Measurements from ENCODE around the gene ZDHHC11B.

ZDHHC11B gene

DNA sequence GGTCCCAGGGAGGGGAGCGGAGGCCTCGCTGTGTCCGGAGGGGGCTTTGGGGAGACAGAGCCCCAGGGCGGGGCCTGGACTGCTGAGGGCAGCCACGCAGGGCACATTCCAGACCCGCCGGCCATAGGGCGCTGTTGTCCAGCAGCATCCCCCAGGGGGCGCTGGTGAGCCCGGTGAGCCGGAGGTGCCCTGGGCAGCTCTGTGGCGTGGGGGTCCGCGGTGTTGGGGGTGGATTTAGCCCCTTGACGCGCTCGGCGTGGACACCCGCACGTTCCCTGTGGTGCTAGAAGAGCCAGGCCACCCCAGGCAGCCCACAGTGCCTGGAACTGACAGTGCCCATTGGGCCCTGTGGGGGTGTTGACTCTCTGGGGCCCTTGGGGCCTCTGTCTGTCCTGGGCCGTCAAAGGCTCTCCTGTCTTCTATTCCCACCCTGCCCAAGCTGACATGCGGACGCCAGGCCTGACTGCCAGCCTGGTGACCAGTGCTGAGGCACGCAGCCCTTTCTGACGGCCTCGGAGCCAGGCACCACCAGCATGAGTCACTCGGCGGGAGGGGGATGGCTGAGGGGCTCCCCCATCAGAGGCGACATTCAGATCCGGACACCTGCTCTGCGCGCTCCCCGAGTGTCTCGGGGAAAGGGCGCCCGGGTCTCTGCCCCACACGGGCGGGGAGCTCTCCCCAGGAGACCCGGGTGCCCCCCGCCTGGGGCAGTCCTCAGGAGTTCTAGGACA lies 115.3 kb downstream of the ZDHHC11B start:
- H3K4me2 ChIP-seq (ENCODE audit: low read length), result peak overlapping the region; percentile 68
- peak overlapping the region; percentile 26; the same call in 1 of the 2 replicates for H3K4me3 ChIP-seq (ENCODE audit: low read length)
- no peaks in the 10 kb centered on the region for H3K79me2 ChIP-seq (ENCODE audit: low read length)
- no peak overlapping the region for H2AFZ ChIP-seq (ENCODE audit: low read depth, low read length)
- H3K9ac ChIP-seq (ENCODE audit: low read length), result peak overlapping the region; percentile 32; the same call in 1 of the 2 replicates
- no peak overlapping the region for H3K27ac ChIP-seq (ENCODE audit: low read length)
- H3K9me3 ChIP-seq (ENCODE audit: insufficient read depth, low read length), result no peaks in the 10 kb centered on the region
- TF ChIP-seq CTCF (IDR thresholded peaks at IDR 0.05; ENCODE audit: low read depth, low read length) (peak; percentile 69), EZH2phosphoT487 (IDR thresholded peaks at IDR 0.05; ENCODE audit: low read depth) (no peak)
- H4K20me1 ChIP-seq (ENCODE audit: insufficient read depth, low read length), result peaks cover 7% of the 10 kb centered on the region; the same call in 1 of the 2 replicates
- H3K27me3 ChIP-seq (ENCODE audit: low read depth, low read length), result peaks cover 14% of the 10 kb centered on the region
- peaks cover 8% of the 10 kb centered on the region for H3K36me3 ChIP-seq (replicated peaks; ENCODE audit: low read depth, low read length)
- H3K4me1 ChIP-seq (ENCODE audit: low read length), result peaks cover 19% of the 10 kb centered on the region

DNA sequence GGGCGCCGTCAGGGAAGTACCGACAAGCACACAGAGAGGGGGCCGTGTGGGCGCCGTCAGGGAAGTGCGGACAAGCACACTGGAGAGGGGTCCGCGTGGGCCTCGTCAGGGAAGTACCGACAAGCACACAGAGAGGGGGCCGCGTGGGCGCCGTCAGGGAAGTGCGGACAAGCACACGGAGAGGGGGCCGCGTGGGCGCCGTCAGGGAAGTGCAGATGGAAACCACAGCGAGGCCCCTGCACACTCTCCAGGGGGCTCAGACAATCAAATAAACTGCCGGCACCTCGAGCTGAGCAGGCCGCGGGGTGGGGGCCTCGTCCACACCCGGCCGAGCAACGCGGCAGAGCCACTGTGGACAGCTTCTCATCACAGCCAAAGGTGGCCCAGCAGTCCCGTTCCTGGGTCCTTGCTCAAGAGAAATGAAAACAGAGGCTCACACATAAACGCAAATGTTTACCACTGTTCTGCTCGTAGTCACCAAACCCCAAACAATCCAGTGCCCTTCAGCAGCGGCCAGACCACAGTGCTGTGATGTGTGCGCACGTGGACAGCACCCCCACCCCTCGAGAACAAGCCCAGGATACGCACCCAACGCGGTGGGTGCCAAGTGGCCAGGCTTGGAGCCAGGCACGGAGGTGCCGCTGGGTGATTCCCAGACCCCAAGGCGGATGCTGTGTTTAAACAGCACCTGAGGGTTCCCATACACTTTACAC lies 116.1 kb downstream of the ZDHHC11B start:
- Histone ChIP-seq H3K4me2 (ENCODE audit: low read length) (no peak overlapping the region), H2AFZ (ENCODE audit: low read depth, low read length) (no peak overlapping the region), H3K27me3 (ENCODE audit: low read depth, low read length) (peaks cover 14% of the 10 kb centered on the region), H3K4me1 (ENCODE audit: low read length) (peaks cover 19% of the 10 kb centered on the region), H3K27ac (ENCODE audit: low read length) (no peak overlapping the region), H3K4me3 (ENCODE audit: low read length) (no peak overlapping the region), H4K20me1 (ENCODE audit: insufficient read depth, low read length) (peaks cover 7% of the 10 kb centered on the region; the same call in 1 of the 2 replicates), H3K9me3 (ENCODE audit: insufficient read depth, low read length) (no peaks in the 10 kb centered on the region), H3K36me3 (replicated peaks; ENCODE audit: low read depth, low read length) (peaks cover 8% of the 10 kb centered on the region), H3K79me2 (ENCODE audit: low read length) (no peaks in the 10 kb centered on the region), H3K9ac (ENCODE audit: low read length) (no peak overlapping the region)
- no peak for TF ChIP-seq CTCF (IDR thresholded peaks at IDR 0.05; ENCODE audit: low read depth, low read length)
- TF ChIP-seq EZH2phosphoT487 (IDR thresholded peaks at IDR 0.05; ENCODE audit: low read depth), result no peak

GRCh38 chr5:666816-667498 lies 117.6 kb downstream of the ZDHHC11B start:
- Histone ChIP-seq H3K9me3 (ENCODE audit: insufficient read depth, low read length) (no peaks in the 10 kb centered on the region), H3K36me3 (replicated peaks; ENCODE audit: low read depth, low read length) (peaks cover 8% of the 10 kb centered on the region), H3K9ac (ENCODE audit: low read length) (no peak overlapping the region), H3K4me1 (ENCODE audit: low read length) (peaks cover 18% of the 10 kb centered on the region), H4K20me1 (ENCODE audit: insufficient read depth, low read length) (peaks cover 7% of the 10 kb centered on the region; the same call in 1 of the 2 replicates), H3K27me3 (ENCODE audit: low read depth, low read length) (peaks cover 2% of the 10 kb centered on the region), H3K27ac (ENCODE audit: low read length) (no peak overlapping the region), H3K4me2 (ENCODE audit: low read length) (no peak overlapping the region), H2AFZ (ENCODE audit: low read depth, low read length) (no peak overlapping the region), H3K4me3 (ENCODE audit: low read length) (no peak overlapping the region), H3K79me2 (ENCODE audit: low read length) (no peaks in the 10 kb centered on the region)
- TF ChIP-seq CTCF (IDR thresholded peaks at IDR 0.05; ENCODE audit: low read depth, low read length), result no peak
- no peak for TF ChIP-seq EZH2phosphoT487 (IDR thresholded peaks at IDR 0.05; ENCODE audit: low read depth)

Measured in OCI-LY3 (cell line).